Measurements from ENCODE around the gene ANO3.

- TF ChIP-seq POLR2AphosphoS5 (IDR thresholded peaks at IDR 0.05; ENCODE audit: low read depth, low read length) (no peak), POLR2A (IDR thresholded peaks at IDR 0.05; ENCODE audit: low read depth, low read length) (no peak)
Observed at GRCh38 chr11:26350002-26350401, 18.1 kb downstream of the ANO3 start.

Data from GM12892 (cell line).